Measurements from ENCODE around the gene DENND2C.

Gene DENND2C

DNA sequence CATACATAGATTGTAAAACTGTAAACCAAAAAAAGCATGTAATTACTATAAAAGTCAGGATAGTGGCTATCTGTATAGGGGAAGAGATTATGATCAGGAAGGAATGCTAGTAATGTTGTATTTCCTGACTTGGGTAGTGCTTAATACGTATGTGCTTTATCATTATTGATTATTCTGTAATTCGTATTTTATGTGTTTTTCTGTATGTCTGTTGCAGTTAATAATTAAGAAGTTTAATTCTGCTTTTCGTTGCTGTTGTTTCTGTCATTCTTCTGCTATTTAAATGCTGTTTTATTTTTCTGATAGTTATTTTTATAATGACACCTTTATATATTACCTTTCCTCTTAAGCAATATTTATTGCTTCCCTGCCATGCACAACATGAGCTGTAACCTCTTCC, 129.6 kb downstream of the DENND2C start:
- no peak for DNase-seq (ENCODE audit: extremely low spot score)
- CTCF ChIA-PET = no interaction called here
- POLR2A ChIA-PET = no interaction called here
- TF ChIP-seq ELF4 (IDR thresholded peaks at IDR 0.05) (no peak), NFRKB (IDR thresholded peaks at IDR 0.05) (no peak), ARNT (IDR thresholded peaks at IDR 0.05) (no peak), SP1 (IDR thresholded peaks at IDR 0.05) (no peak), HDGF (IDR thresholded peaks at IDR 0.05; ENCODE audit: borderline replicate concordance) (no peak), FOXA1 (IDR thresholded peaks at IDR 0.05) (no peak), FOXM1 (IDR thresholded peaks at IDR 0.05; ENCODE audit: borderline replicate concordance) (no peak), FOXK2 (IDR thresholded peaks at IDR 0.05) (no peak), LEF1 (IDR thresholded peaks at IDR 0.05; ENCODE audit: borderline replicate concordance) (no peak)

DNA sequence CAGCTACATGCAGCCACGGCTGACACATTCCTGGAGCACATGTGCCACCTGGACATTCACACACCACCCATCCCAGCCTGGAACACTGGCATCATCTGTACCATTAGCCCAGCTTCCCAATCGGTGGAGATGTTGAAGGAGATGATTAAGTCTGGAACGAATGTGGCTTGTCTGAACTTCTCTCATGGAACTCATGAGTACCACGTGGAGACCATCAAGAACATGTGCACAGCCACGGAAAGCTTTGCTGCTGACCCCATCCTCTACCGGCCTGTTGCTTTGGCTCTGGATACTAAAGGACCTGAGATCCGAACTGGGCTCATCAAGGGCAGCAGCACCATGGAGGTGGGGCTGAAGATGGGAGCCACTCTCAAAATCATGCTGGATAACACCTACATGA, 133.8 kb downstream of the DENND2C start:
- ChIA-PET CTCF (interaction anchor here (1.0 kb wide), 1 partner anchor 25 kb away, joined by 3 read pairs; the partner anchor contains the start of gene TRIM33), POLR2A (no interaction called here)
- DNase-seq (ENCODE audit: extremely low spot score) = no peak
- TF ChIP-seq SUZ12 (IDR thresholded peaks at IDR 0.05) (no peak), CTBP1 (IDR thresholded peaks at IDR 0.05; ENCODE audit: borderline replicate concordance) (no peak), LEF1 (IDR thresholded peaks at IDR 0.05; ENCODE audit: borderline replicate concordance) (no peak), BHLHE40 (IDR thresholded peaks at IDR 0.05; ENCODE audit: borderline replicate concordance) (no peak), FOXM1 (IDR thresholded peaks at IDR 0.05; ENCODE audit: borderline replicate concordance) (no peak), L3MBTL2 (conservative IDR thresholded peaks at IDR 0.05) (no peak), TARDBP (IDR thresholded peaks at IDR 0.05) (no peak), ARNT (IDR thresholded peaks at IDR 0.05) (no peak)

DNA sequence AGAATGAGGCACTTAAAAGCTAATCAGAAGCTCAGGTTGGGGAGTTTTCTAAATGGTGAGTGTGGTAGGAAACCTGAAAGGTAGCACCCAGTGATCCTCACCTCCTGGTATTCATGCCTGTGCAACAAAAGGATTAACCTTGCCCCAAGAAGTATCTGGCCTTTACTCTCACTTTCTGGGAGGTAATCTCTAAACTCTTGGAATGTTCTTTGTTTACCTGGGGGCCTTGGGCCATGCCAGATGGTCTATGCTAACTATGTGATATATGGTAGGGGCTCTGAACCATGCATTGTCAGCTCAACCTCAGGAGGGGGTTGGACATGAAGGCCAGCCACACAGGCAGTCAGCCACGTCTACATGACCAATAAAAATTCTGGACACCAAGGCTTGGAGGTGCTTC, 134.4 kb downstream of the DENND2C start:
- POLR2A ChIA-PET = no interaction called here

More for the DNA sequence above, 134.4 kb downstream of the DENND2C start:
- DNase-seq (ENCODE audit: extremely low spot score) = no peak
- TF ChIP-seq, protein P1, sequence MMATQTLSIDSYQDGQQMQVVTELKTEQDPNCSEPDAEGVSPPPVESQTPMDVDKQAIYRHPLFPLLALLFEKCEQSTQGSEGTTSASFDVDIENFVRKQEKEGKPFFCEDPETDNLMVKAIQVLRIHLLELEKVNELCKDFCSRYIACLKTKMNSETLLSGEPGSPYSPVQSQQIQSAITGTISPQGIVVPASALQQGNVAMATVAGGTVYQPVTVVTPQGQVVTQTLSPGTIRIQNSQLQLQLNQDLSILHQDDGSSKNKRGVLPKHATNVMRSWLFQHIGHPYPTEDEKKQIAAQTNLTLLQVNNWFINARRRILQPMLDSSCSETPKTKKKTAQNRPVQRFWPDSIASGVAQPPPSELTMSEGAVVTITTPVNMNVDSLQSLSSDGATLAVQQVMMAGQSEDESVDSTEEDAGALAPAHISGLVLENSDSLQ (IDR thresholded peaks at IDR 0.05) = no peak
- TF ChIP-seq FOXA1 (IDR thresholded peaks at IDR 0.05) (no peak), CTBP1 (IDR thresholded peaks at IDR 0.05; ENCODE audit: borderline replicate concordance) (no peak), L3MBTL2 (conservative IDR thresholded peaks at IDR 0.05) (no peak), FOXM1 (IDR thresholded peaks at IDR 0.05; ENCODE audit: borderline replicate concordance) (no peak), HDGF (IDR thresholded peaks at IDR 0.05; ENCODE audit: borderline replicate concordance) (no peak)
- CTCF ChIA-PET = interaction anchor here (1.0 kb wide), 1 partner anchor 25 kb away, joined by 3 read pairs; the partner anchor contains the start of gene TRIM33
